ENCODE measurements around the gene CCDC146.
"Not testable (repeated sequence)": the region's sequence is repeated elsewhere in the genome, so short reads cannot be mapped to it uniquely, and the experiment has no call there.

CCDC146 gene

GRCh38 chr7:77330169-77330882 is 207.9 kb downstream of the CCDC146 start:
- DNase-seq (ENCODE audit: low read depth) = no peak

- DNase-seq (ENCODE audit: low read depth) = no peak
These were observed 209.7 kb downstream of the CCDC146 start for GRCh38 chr7:77331938-77332695.

GRCh38 chr7:77334039-77334438 is 211.6 kb downstream of the CCDC146 start:
- DNase-seq (ENCODE audit: low read depth) = not testable (repeated sequence)

GRCh38 chr7:77335581-77335980 is 213.2 kb downstream of the CCDC146 start:
- DNase-seq (ENCODE audit: low read depth) = no peak

- DNase-seq (ENCODE audit: low read depth) = no peak
These were observed 215.1 kb downstream of the CCDC146 start for GRCh38 chr7:77337456-77337990.

- no peak for DNase-seq (ENCODE audit: low read depth)
These were observed 215.8 kb downstream of the CCDC146 start for GRCh38 chr7:77338260-77338659.

- DNase-seq (ENCODE audit: low read depth) = no peak
These were observed 216.6 kb downstream of the CCDC146 start for GRCh38 chr7:77338883-77339629.

- DNase-seq (ENCODE audit: low read depth) = no peak
These were observed 217.3 kb downstream of the CCDC146 start for GRCh38 chr7:77339726-77340125.
